ENCODE data around the gene STIP1. TPM values are rescaled to one million over a fixed set of nuclear protein-coding genes. Genes with fewer than 3 reads are reported as not detected.
A peak's percentile ranks its signal among the peaks of the same experiment; 100 is the strongest.

Gene STIP1
- total and polyA plus RNA-seq, 9 of the 15 experiments (the other 6 are each of a cell fraction or from before 2014, with no cell fraction given): 58.1 to 465 (median 346) TPM

DNA sequence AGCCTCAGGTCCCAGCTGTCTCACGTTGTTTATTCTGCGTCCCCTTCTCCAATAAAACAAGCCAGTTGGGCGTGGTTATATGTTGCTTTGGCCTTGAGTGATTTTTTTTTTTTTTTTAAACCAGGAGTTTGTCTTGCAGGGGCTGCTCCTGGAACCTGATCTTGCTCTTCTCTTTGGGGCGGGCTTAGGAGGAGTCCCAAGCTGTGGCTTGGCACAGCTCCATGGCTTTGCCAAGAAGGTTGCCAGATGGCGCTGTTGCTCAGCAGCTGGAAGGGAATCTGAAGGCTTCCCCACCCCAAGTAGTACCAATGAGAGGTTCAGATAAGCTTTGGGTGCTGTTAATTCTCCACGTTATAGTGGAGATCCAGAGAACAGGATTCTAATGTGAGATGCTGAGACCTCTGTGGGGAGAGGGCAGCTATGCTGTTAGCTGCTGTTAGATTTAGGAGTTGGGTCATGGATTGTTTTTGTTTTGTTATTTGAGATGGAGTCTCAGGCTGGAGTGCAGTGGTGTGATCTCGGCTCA lies 18.6 kb downstream of the STIP1 start (continued):
- TF ChIP-seq, protein P1, sequence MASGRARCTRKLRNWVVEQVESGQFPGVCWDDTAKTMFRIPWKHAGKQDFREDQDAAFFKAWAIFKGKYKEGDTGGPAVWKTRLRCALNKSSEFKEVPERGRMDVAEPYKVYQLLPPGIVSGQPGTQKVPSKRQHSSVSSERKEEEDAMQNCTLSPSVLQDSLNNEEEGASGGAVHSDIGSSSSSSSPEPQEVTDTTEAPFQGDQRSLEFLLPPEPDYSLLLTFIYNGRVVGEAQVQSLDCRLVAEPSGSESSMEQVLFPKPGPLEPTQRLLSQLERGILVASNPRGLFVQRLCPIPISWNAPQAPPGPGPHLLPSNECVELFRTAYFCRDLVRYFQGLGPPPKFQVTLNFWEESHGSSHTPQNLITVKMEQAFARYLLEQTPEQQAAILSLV (tag; IDR thresholded peaks at IDR 0.05): no peak
- TF ChIP-seq, protein P2, sequence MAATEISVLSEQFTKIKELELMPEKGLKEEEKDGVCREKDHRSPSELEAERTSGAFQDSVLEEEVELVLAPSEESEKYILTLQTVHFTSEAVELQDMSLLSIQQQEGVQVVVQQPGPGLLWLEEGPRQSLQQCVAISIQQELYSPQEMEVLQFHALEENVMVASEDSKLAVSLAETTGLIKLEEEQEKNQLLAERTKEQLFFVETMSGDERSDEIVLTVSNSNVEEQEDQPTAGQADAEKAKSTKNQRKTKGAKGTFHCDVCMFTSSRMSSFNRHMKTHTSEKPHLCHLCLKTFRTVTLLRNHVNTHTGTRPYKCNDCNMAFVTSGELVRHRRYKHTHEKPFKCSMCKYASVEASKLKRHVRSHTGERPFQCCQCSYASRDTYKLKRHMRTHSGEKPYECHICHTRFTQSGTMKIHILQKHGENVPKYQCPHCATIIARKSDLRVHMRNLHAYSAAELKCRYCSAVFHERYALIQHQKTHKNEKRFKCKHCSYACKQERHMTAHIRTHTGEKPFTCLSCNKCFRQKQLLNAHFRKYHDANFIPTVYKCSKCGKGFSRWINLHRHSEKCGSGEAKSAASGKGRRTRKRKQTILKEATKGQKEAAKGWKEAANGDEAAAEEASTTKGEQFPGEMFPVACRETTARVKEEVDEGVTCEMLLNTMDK (IDR thresholded peaks at IDR 0.05; ENCODE audit: borderline replicate concordance, insufficient read depth, low read depth, low read length, poor library complexity, severe bottlenecking): no peak
- no peak for TF ChIP-seq HDAC3 (IDR thresholded peaks at IDR 0.05; ENCODE audit: borderline replicate concordance, partially characterized antibody)

DNA sequence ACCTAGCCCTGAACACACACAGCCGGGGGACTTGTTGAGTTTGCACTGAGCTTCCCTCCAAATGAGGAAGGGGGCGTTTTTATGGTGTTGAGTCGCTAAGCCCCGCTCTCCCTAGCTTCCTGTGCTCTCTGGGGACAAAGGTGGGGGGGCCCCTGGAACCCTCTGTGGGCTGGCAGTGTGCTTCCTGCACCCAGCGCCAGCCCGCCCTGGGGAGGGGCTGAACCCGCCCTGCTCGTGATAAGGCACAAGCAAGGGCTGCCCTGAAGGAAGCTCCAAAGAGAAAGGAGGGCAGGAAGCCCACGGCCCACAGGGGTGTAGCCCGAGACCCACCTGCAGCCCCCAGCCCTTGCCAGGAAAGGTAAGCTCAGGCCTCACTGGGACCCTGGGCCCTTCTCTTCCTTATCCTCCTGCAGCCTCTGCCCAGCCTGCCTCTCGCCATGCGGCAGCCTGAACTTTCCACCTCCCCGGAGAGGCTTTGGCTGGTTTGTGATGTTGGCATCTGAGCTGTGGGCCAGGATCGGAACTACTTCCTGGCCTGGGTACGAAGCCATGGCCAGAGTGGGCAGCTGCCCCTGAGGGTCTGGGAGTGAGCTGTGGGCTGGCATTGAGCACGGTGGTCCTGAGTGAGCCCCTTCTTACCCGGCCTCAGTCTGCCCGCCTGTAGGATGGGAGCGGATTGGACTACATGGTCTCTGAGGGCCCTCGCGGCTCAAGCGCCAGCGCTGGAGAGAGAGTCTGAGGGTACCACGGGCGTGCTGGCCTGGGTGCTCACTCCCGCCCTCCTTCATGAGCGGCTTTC lies 20.7 kb downstream of the STIP1 start, which contains the start of gene FERMT3:
Gene FERMT3 (plus strand): TSS at position 265 of the 799 bp plus-strand sequence. CDS start 644 bp downstream, outside the sequence.
- intact Hi-C loops (cut with micrococcal nuclease) (loop anchor here (2.0 to 5.0 kb wide), 3 partner anchors 24 to 151 kb away; partner anchors contain the start of genes DNAJC4, PPP1R14B and RPS6KA4), in situ Hi-C loops (cut with MboI) (no loop called here)
- BruUV-seq (replicated peaks): TSS peak; percentile 57
- POLR2A ChIA-PET: interaction anchor here (0.5 to 8.2 kb wide), 35 partner anchors 9 to 498 kb away, joined by 3 to 77 read pairs (median 5); partner anchors contain the start of genes BAD, CATSPERZ, COX8A and DNAJC4
- Histone ChIP-seq H3K9ac (ENCODE audit: insufficient read depth in 1 of 2, low read depth in 2 of 2, low read length in 2 of 2) (peak within 1 kb of the TSS; percentile 99 to 100), H3K4me2 (ENCODE audit: insufficient read depth, low read length) (peak within 1 kb of the TSS; percentile 97), H3K79me2 (ENCODE audit: control insufficient read depth, insufficient read depth, low read length) (peaks cover 47% of the 10 kb centered on the region), H3K9me1 (ENCODE audit: control insufficient read depth, insufficient read depth, low read length) (peaks cover 8% of the 10 kb centered on the region), H4K20me1 (replicated peaks; ENCODE audit: control insufficient read depth, insufficient read depth, low read length) (no peaks in the 10 kb centered on the region; the same call in 1 of the 2 replicates), H3K27me3 (ENCODE audit: control insufficient read depth in 2 of 2, insufficient read depth in 2 of 2, low read length in 2 of 2) (no peaks in the 10 kb centered on the region), H3K36me3 (ENCODE audit: control insufficient read depth, insufficient read depth, low read length) (peaks cover 89% of the 10 kb centered on the region), H3K4me1 (replicated peaks in 1 of 2; ENCODE audit: control insufficient read depth in 2 of 2, insufficient read depth in 2 of 2, low read length in 2 of 2) (peaks cover 36 to 70% of the 10 kb centered on the region in 2 experiments), H2AFZ (ENCODE audit: low read depth, low read length) (peak within 1 kb of the TSS; percentile 76), H3K4me3 (peak within 1 kb of the TSS; percentile 77), H3K9me3 (replicated peaks; ENCODE audit: control insufficient read depth, insufficient read depth, low read depth, low read length) (no peaks in the 10 kb centered on the region), H3K27ac (ENCODE audit: extremely low read depth, low read depth, low read length) (peak within 1 kb of the TSS; percentile 100)
- DNase-seq (ENCODE audit: extremely low read depth in 1 of 4, low spot score in 3 of 4) (peak; percentile 72 to 84 (median 76)), FAIRE-seq (peak; percentile 71), ATAC-seq (peak; percentile 68)
- CTCF ChIA-PET (ENCODE audit: low intra/inter-chr PET ratio): interaction anchor here (0.7 to 2.6 kb wide), 2 partner anchors 95 to 137 kb away, joined by 3 to 9 read pairs; no protein-coding TSS in a partner anchor
- 1% methylated on average over 22 of the region's 27 CpGs for WGBS (ENCODE audit: insufficient coverage, low coverage, missing lambda C conversion rate)
- TF ChIP-seq FOXK1 (CRISPR knock-in tag; IDR thresholded peaks at IDR 0.05; ENCODE audit: borderline replicate concordance) (peak; percentile 93), CAMTA2 (CRISPR knock-in tag; conservative IDR thresholded peaks at IDR 0.05) (no peak), SOX6 (IDR thresholded peaks at IDR 0.05) (no peak), TAF9B (IDR thresholded peaks at IDR 0.05; ENCODE audit: partially characterized antibody) (peak; percentile 39)
- TF ChIP-seq, protein P3, sequence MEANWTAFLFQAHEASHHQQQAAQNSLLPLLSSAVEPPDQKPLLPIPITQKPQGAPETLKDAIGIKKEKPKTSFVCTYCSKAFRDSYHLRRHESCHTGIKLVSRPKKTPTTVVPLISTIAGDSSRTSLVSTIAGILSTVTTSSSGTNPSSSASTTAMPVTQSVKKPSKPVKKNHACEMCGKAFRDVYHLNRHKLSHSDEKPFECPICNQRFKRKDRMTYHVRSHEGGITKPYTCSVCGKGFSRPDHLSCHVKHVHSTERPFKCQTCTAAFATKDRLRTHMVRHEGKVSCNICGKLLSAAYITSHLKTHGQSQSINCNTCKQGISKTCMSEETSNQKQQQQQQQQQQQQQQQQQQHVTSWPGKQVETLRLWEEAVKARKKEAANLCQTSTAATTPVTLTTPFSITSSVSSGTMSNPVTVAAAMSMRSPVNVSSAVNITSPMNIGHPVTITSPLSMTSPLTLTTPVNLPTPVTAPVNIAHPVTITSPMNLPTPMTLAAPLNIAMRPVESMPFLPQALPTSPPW (CRISPR knock-in tag; IDR thresholded peaks at IDR 0.05): peak; percentile 91
- TF ChIP-seq, protein P4, sequence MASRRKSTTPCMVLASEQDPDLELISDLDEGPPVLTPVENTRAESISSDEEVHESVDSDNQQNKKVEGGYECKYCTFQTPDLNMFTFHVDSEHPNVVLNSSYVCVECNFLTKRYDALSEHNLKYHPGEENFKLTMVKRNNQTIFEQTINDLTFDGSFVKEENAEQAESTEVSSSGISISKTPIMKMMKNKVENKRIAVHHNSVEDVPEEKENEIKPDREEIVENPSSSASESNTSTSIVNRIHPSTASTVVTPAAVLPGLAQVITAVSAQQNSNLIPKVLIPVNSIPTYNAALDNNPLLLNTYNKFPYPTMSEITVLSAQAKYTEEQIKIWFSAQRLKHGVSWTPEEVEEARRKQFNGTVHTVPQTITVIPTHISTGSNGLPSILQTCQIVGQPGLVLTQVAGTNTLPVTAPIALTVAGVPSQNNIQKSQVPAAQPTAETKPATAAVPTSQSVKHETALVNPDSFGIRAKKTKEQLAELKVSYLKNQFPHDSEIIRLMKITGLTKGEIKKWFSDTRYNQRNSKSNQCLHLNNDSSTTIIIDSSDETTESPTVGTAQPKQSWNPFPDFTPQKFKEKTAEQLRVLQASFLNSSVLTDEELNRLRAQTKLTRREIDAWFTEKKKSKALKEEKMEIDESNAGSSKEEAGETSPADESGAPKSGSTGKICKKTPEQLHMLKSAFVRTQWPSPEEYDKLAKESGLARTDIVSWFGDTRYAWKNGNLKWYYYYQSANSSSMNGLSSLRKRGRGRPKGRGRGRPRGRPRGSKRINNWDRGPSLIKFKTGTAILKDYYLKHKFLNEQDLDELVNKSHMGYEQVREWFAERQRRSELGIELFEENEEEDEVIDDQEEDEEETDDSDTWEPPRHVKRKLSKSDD (conservative IDR thresholded peaks at IDR 0.05; ENCODE audit: low read length): no peak
